GM18519 (cell line): ENCODE measurements around the gene SPDYC.
A peak's percentile ranks its signal among the peaks of the same experiment; 100 is the strongest.

Experiments used
- ATAC-seq: cut with Tn5 transposase; IDR thresholded peaks from one replicate; pipeline ENCODE4 v1.9.1; 2021; ENCODE audit warnings: mild to moderate bottlenecking, moderate library complexity; ENCODE audit not compliant: unreplicated experiment, low FRiP score

Gene SPDYC

GRCh38 chr11:65170058-65170534, at the start of gene SPDYC:
Gene SPDYC, plus strand, starts transcription at chr11:65170233. Its CDS starts 1,125 bp downstream, at chr11:65171358.
- no peak for ATAC-seq

- ATAC-seq = no peak
Observed at GRCh38 chr11:65120831-65121230, 49.2 kb upstream of the SPDYC start.

- ATAC-seq = no peak
Observed at GRCh38 chr11:65121447-65121864, 48.6 kb upstream of the SPDYC start.

- peak; percentile 52 for ATAC-seq
Observed at GRCh38 chr11:65121865-65122696, 48.0 kb upstream of the SPDYC start, which contains the start of the genes FAU and MRPL49. Gene FAU, minus strand, starts transcription at chr11:65122134. Its CDS starts 321 bp downstream, at chr11:65121813. Gene MRPL49, plus strand, starts transcription at chr11:65122321. Its CDS starts 26 bp downstream, at chr11:65122347.

- no peak for ATAC-seq
Observed at GRCh38 chr11:65124480-65125196, 45.4 kb upstream of the SPDYC start.

GRCh38 chr11:65125197-65126056, 44.6 kb upstream of the SPDYC start:
- no peak for ATAC-seq

- no peak for ATAC-seq
Observed at GRCh38 chr11:65126624-65127274, 43.3 kb upstream of the SPDYC start.

GRCh38 chr11:65127473-65128181, 42.4 kb upstream of the SPDYC start:
- ATAC-seq = no peak

GRCh38 chr11:65128182-65129145, 41.6 kb upstream of the SPDYC start:
- no peak for ATAC-seq

GRCh38 chr11:65129649-65130441, 40.2 kb upstream of the SPDYC start:
- no peak for ATAC-seq

- no peak for ATAC-seq
Observed at GRCh38 chr11:65130631-65131416, 39.2 kb upstream of the SPDYC start.

GRCh38 chr11:65131417-65131776, 38.6 kb upstream of the SPDYC start:
- ATAC-seq = no peak

- ATAC-seq = no peak
Observed at GRCh38 chr11:65131895-65132237, 38.2 kb upstream of the SPDYC start.

- no peak for ATAC-seq
Observed at GRCh38 chr11:65132238-65132987, 37.6 kb upstream of the SPDYC start.

GRCh38 chr11:65132988-65133700, 36.9 kb upstream of the SPDYC start:
- no peak for ATAC-seq
